COR-L47 (cell line): ENCODE data around the gene GREM2.
A peak's percentile ranks its signal among the peaks of the same experiment; 100 is the strongest.

Experiments used
- DNase-seq: peaks from one replicate; lab custom pipeline; 2025; lab: John Stamatoyannopoulos, UW

The GREM2 gene

DNA sequence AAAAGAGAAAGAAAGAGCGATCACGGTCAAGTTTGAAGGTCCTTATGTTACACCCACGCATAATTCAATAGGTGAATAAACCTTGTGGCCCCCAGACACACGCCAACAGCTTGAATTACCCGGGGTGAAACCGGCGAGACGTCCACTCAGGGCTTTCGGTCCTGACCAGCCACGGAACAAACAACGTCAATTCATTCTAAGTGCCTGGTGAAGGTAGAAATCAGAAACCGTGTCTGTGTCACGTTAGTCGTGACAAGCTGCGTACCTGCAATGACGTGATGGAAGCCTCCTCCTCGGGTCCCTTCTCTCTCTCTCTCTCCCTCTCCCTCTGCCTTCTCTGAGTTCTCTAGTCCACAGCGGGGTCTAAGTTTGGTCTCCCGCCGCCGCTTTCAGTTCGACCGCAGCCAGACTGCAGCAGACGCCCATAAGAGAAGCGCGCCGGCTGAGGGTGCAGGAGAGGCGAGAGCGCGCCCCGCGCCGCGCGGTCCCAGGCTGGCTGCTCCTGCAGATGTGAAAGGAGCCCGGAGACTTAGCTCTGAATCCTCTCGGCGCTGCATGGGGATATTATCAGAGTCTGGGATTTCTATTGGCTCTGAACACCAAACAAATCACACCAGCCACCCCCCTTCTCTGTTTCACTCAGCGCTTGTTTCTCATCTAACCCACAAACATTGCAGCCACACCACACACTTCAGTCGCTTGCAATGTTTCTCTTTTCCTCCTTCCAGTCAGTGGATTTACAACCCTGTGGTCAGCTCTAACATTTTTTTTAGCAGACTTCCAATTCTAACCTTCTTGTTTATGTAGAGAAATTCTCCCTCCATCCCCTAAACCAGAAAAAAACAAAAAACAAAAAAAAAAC lies at the start of gene GREM2:
GREM2 (minus strand) TSS at position 537 of the 862 bp plus-strand sequence. CDS start 118,680 bp downstream, outside the sequence.
- DNase-seq, result peak; percentile 68

DNA sequence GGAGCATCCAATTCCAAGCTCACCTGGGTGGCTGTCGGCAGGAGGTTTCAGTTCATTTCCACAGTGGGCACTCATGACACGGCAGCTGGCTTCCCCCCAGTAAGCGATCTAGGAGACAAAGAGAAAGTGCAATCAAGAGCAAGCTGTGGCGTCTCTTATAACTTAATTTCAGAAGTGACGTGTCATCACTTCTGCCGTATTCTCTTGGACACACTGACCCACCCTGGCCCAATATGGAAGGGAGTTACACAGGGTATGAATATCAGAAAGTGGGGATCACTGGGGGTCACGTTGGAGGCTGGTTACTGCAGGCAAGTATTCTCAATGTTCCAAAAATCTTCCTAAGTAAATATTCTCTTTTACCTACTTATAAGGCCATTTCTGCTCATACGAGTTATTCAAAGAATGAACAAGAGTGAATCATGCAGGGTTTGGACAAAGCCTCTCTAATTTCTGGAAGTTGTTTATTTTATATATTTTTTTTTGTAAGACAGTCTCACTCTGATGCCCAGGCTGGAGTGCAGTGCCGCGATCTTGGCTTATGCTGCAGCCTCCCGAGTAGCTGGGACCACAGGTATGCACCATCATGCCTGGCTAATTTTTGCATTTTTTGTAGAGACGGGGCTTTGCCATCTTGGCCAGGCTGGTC lies 46.5 kb upstream of the GREM2 start:
- no peak for DNase-seq

DNA sequence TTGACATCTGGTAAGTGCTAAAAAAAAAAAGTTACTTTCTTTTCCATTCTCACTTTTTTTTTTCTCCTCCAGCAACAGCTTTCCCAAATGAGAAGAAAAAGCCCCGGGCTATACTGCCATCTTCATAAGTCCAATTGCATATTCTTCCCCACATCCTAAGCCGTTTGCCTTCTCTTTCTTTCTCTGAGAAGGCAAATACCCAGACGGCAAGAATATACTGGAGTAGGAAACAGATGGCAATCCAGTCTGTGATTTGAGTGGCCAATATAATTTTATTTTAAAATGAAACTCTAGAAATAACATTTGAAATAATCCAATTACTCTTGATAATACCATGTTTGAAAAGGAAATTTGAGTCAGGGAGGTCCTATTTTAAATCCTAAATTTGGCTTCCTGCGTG lies 44.6 kb upstream of the GREM2 start:
- DNase-seq, result no peak

DNA sequence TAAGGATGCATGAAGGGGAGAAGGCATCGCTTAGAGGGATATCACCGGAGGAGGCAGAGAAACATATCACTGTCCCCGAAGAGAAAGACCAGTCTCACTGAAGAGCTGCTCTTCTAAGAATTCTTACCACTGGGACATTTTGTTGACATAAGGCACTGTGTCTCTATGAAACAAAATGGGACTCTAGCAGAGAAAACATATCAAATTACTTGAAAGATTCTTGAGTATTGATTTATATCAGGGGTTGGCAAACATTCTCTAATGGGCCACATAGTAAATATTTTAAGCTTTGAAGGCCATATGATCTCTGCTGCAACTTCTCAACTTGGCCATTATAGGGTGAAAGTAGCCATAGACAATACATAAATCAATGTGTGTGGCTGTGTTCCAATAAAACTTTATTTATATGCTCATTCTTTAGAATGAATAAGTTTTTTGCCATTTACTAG lies 41.0 kb upstream of the GREM2 start:
- no peak for DNase-seq

DNA sequence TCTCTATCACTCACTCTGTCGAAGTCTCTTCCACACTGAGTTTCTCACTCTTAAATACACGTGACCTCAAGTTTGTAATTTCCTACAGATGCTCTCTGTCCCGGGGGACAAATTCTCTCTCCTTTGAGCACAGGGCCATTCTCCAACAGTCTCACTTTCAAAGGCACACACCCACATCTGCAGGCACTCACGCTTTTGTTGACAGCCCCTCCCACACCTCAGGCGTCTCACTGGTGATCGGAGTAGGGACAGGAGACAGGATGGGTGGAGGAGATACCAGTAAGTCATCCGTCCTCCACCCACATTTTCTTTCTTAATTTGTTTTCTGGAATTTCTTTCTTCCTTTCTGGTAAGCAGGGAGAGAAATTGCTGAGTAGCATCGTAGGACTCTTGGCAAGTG lies 40.6 kb upstream of the GREM2 start:
- no peak for DNase-seq

GRCh38 chr1:240650877-240651276 lies 38.9 kb upstream of the GREM2 start:
- DNase-seq, result no peak

GRCh38 chr1:240649733-240650721 lies 38.1 kb upstream of the GREM2 start:
- DNase-seq, result no peak

DNA sequence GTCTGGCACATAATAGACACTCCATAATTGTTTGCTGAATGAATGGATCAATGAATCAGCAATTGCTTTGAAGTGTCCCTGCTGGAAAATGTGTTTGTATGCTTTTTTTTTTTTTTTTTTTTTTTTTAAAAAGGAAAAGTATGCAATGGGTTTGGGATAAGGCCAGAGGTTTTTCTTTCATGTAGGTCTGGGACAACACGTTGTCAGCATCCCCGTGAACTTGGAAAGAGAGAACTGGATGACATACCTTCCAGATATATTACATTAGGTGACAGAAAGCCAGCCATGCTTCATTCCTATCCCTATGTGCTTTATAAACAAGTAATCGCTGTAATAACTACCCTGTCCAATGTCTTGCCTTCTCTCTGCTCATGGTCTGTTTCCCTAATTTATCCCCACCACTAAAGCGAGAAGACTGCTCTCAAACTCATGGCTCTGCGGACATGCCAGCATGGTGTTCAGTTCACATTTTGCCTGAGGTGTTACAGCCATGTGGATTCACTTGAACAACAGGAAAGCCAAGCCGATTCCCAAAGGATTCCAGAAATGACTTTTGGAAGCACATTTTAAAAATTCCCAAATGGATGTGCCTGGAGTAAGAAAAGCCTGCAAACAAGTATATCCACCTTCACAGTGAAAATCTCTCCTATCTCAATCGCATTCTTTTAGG lies 34.8 kb upstream of the GREM2 start:
- DNase-seq, result no peak

DNA sequence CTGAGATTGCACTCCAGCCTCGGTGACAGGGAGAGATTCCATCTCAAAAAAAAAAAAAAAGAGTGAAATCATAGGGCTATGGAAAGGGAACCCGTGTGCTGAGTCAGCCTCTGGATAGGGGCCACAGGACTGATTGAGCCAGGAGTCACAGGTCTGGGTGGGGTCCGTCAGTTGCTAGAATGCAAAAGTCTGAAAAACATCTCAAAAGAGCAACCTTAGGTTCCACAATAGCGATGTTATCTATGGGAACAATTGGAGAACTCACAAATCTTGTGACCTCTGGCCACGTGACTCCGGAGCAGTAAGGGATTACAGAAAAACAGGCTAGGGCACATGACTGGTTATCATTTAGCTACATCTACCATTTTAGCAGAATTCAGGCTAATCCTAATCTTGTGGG lies 32.8 kb upstream of the GREM2 start:
- DNase-seq, result no peak

DNA sequence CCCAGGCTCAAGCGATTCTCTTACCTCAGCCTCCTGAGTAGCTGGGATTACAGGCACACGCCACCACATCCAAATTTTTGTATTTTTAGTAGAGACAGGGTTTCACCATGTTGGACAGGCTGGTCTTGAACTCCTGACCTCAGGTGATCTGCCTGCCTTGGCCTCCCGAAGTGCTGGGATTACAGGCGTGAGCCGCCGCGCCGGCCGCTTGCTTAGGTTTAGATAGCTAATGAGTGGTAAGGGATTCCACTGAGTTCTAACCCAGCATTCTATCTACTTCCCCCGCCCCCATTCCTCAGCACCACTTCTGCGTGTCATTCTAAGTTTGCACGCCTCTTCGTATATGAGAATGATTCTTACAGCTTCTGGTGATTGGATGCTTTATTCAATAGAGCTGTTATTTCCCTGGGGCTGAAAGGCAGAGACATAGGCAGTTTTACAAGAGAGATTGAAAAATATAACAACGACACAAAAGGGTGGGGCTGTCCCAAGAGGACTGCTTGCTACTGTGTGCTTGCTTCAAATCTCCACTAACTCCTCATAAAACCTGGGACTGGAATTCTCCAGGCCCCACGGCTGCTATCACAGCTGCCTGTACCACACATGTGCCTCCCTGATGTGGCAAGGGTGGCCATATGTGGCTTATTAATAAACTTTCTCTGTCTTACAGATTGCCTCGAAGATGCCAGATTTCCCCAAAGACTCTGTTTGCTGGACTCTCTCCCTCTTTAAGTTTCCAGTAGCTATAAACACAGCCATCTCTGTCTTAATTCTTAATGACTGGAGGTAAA lies 23.7 kb upstream of the GREM2 start:
- DNase-seq, result no peak

- DNase-seq, result no peak
Observed at GRCh38 chr1:240630409-240630808, 18.5 kb upstream of the GREM2 start.

GRCh38 chr1:240621249-240621648 lies 9.3 kb upstream of the GREM2 start:
- DNase-seq, result no peak

GRCh38 chr1:240619906-240620621 lies 8.1 kb upstream of the GREM2 start:
- no peak for DNase-seq

DNA sequence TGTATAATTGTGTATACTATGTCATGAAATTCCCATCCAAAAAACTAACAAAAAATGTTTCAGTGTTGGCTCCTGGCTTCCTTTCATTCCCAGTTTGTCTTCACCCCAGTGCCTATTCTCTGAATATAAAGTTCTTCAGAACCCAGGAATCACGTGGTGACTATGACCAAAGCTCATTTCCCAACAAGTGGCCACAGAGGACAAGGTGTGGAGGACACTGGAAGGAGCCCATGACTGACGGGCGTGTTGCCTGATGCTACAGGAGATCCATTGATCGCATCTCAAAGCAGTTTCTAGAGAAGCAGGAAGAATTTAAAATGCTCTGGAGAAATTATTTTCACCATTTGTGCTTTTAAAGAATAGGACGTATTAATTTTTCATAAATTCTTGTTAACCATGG lies 7.4 kb upstream of the GREM2 start:
- DNase-seq, result no peak

DNA sequence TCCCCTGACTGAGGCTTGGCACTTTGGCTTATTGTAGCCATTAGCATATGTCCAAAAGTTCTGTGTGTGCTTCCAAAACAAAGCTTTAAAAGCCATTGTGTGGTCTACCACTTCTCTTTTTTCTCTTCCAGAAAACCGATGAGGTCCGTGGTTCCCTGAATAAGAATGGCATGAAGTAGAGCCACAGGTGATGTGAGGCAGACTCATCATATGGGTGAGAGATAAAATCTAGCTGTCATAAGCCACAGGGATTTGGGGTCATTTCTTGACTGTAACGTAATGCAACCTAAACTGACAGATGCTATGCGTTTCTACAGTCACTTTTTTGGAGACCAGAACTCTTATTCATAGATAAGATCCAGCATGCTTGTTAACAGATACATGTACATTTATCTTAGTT lies 7.0 kb upstream of the GREM2 start:
- DNase-seq, result no peak

- DNase-seq, result no peak
Observed at GRCh38 chr1:240616018-240616417, 4.1 kb upstream of the GREM2 start.

- no peak for DNase-seq
Observed at GRCh38 chr1:240613356-240614142, 1.6 kb upstream of the GREM2 start.

DNA sequence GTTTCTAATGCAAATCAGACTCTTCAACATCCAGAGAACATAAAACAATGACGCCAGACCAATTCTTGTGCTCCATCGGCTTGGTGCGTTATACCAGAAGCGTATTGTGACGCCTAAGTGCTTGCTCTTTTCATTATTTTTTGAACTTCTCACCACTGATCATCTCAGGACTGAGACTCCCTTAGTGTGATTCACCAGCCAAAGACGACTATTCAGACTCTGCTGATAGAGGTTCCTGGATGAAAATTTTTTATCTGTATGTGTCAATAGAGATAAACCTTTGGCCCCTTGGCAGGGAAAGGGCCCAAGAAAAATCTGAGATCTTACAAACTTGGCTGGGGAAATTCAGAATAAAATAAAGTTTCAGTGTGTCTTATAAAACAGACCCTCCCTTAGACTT lies 856 bp upstream of the GREM2 start:
- no peak for DNase-seq

GRCh38 chr1:240611228-240611618 lies 732 bp downstream of the GREM2 start:
- DNase-seq, result no peak
